Endothelial cell of umbilical vein (primary cell): ENCODE data around the gene CGA. TPM values are rescaled to one million over a fixed set of nuclear protein-coding genes. Genes with fewer than 3 reads are reported as not detected.

Source experiments
- BruUV-seq: library from RNA; stranded (reverse); fragments of 400-500 nt; replicated peaks from 2 replicates; lab custom pipeline; 2021; lab: Mats Ljungman, UMichigan
- CTCF ChIA-PET: fragments of 300-600, 350-600 bp; sonication (Branson Sonifier 250); formaldehyde crosslinking; loops from one replicate; lab custom pipeline; 2021; ENCODE audit warnings: antibody characterized with exemption, inconsistent platforms; lab: Charles Lee
- POLR2A ChIA-PET: fragments of 300-600, 350-600 bp; sonication (Branson Sonifier 250); formaldehyde crosslinking; loops from one replicate; lab custom pipeline; 2021; ENCODE audit warnings: antibody characterized with exemption, inconsistent platforms; lab: Charles Lee
- DNase-seq: peaks from one replicate; pipeline ENCODE4 v3.0.0-alpha.2; 2011; ENCODE audit warnings: low read depth, low spot score
- FAIRE-seq: peaks from 2 replicates; lab custom pipeline; 2011; peaks lifted over from hg19 to GRCh38; lab: Jason Lieb, UNC
- H2AFZ ChIP-seq: 2 replicates; pipeline ENCODE4 v1.6.0; 2012; ENCODE audit warnings: low read depth, low read length, control low read depth, inconsistent platforms
- H3K27ac ChIP-seq: 2 replicates; pipeline ENCODE4 v1.5.1; 2011; ENCODE audit warnings: low read depth, mild to moderate bottlenecking, control low read depth, low read length, moderate library complexity; ENCODE audit not compliant: insufficient read depth
- H3K27me3 ChIP-seq, 2 experiments: 2 replicates each; pipeline versions ENCODE4 v1.6.0 to v1.6.1; 2011; ENCODE audit warnings: low read length in 2 of 2, mixed read lengths in 1 of 2; ENCODE audit not compliant: control insufficient read depth in 2 of 2, insufficient read depth in 2 of 2
- H3K36me3 ChIP-seq, 2 experiments: 2 replicates in 1 of 2; 3 replicates in 1 of 2; pipeline ENCODE4 v1.5.1; 2011; ENCODE audit warnings: low read length in 2 of 2, mild to moderate bottlenecking in 1 of 2, moderate library complexity in 1 of 2; ENCODE audit not compliant: control insufficient read depth in 2 of 2, insufficient read depth in 2 of 2; ENCODE audit errors: extremely low read depth in 1 of 2
- H3K4me1 ChIP-seq: 3 replicates; pipeline ENCODE4 v1.5.1; 2011; ENCODE audit warnings: mild to moderate bottlenecking, low read length; ENCODE audit not compliant: control insufficient read depth, insufficient read depth; ENCODE audit errors: extremely low read depth
- H3K4me2 ChIP-seq: 2 replicates; pipeline ENCODE4 v1.6.1; 2011; ENCODE audit warnings: low read length, control low read depth, mixed read lengths; ENCODE audit not compliant: insufficient read depth
- H3K4me3 ChIP-seq, 3 experiments: fragments of 200-600 bp in 1 of 3; sonication (generic), shearing (Covaris generic) in 1 of 3; replicated peaks in 1 of 3; 2 replicates each; pipeline ENCODE4 v1.5.1; 2011 to 2016; ENCODE audit warnings: control low read depth in 3 of 3, low read length in 3 of 3, mild to moderate bottlenecking in 2 of 3, inconsistent platforms in 1 of 3, low read depth in 1 of 3, moderate library complexity in 1 of 3; ENCODE audit not compliant: insufficient read depth in 1 of 3
- H3K79me2 ChIP-seq: 2 replicates; pipeline ENCODE4 v1.6.0; 2012; ENCODE audit warnings: low read length, inconsistent platforms; ENCODE audit not compliant: control insufficient read depth, insufficient read depth
- H3K9ac ChIP-seq: replicated peaks from 2 replicates; pipeline ENCODE3; 2011; ENCODE audit warnings: low read length, control low read depth; ENCODE audit not compliant: insufficient read depth; ENCODE audit errors: extremely low read depth
- H3K9me1 ChIP-seq: replicated peaks from 3 replicates; pipeline ENCODE4 v1.6.0; 2011; ENCODE audit warnings: mild to moderate bottlenecking, low read length; ENCODE audit not compliant: control insufficient read depth, insufficient read depth; ENCODE audit errors: extremely low read depth
- H3K9me3 ChIP-seq: replicated peaks from 2 replicates; pipeline ENCODE4 v1.5.1; 2012; ENCODE audit warnings: low read length, inconsistent platforms; ENCODE audit not compliant: control insufficient read depth, insufficient read depth
- H4K20me1 ChIP-seq: replicated peaks from 2 replicates; pipeline ENCODE3; 2011; ENCODE audit warnings: mild to moderate bottlenecking, low read length; ENCODE audit not compliant: control insufficient read depth, insufficient read depth; ENCODE audit errors: extremely low read depth
- CTCF ChIP-seq, 2 donors: IDR thresholded peaks; 1 replicate in 1 of 2; 2 replicates in 1 of 2; pipeline ENCODE4 v1.5.1; 2011; ENCODE audit warnings: low read length in 2 of 2, mild to moderate bottlenecking in 2 of 2, moderate library complexity in 2 of 2, control low read depth in 1 of 2, inconsistent platforms in 1 of 2, low read depth in 1 of 2; ENCODE audit not compliant: insufficient read depth in 1 of 2; ENCODE audit errors: extremely low read depth in 1 of 2
- EZH2 ChIP-seq: IDR thresholded peaks from 2 replicates; pipeline ENCODE4 v1.6.1; 2012; ENCODE audit warnings: borderline replicate concordance, low read depth, mild to moderate bottlenecking, moderate library complexity, low read length, inconsistent platforms; ENCODE audit not compliant: severe bottlenecking
- FOS ChIP-seq: IDR thresholded peaks from 2 replicates; pipeline ENCODE4 v1.6.1; 2011; ENCODE audit warnings: mild to moderate bottlenecking, low read length, moderate library complexity, borderline replicate concordance; ENCODE audit not compliant: insufficient read depth
- GATA2 ChIP-seq: IDR thresholded peaks from 2 replicates; pipeline ENCODE4 v1.7.0; 2011; ENCODE audit warnings: low read depth, mild to moderate bottlenecking, moderate library complexity, mixed read lengths, low read length; ENCODE audit not compliant: insufficient read length, insufficient read depth
- JUN ChIP-seq: IDR thresholded peaks from 2 replicates; pipeline ENCODE4 v1.6.1; 2011; ENCODE audit warnings: borderline replicate concordance, low read depth; ENCODE audit not compliant: insufficient read length, insufficient read depth
- MAX ChIP-seq: IDR thresholded peaks from 2 replicates; pipeline ENCODE4 v1.6.1; 2011; ENCODE audit not compliant: insufficient read depth, insufficient read length
- MYC ChIP-seq: IDR thresholded peaks from one replicate; pipeline ENCODE4 v1.6.1; 2011; ENCODE audit warnings: mild to moderate bottlenecking, low read depth, low read length
- POLR2A ChIP-seq: IDR thresholded peaks from 2 replicates; pipeline ENCODE4 v1.6.1; 2012; ENCODE audit warnings: low read depth, mild to moderate bottlenecking, control low read depth, low read length
- POLR2AphosphoS5 ChIP-seq: IDR thresholded peaks from 2 replicates; pipeline ENCODE4 v1.6.1; 2012; ENCODE audit warnings: low read depth, mild to moderate bottlenecking, control low read depth, low read length, moderate library complexity; ENCODE audit not compliant: insufficient read depth
- dilution Hi-C: fragments of 300-500 bp; cut with MboI; formaldehyde crosslinking; loops from one replicate; pipeline ENCODE4 v1.15.0; 2019; ENCODE audit warnings: low sequenced_read_pairs; ENCODE audit not compliant: extremely low pct_ligation_motif_present
- intact Hi-C: fragments of 100-400 bp; cut with micrococcal nuclease; formaldehyde crosslinking; loops from one replicate; pipeline ENCODE4 v1.10.0; 2022
- polyA plus RNA-seq, 4 experiments: library from polyadenylated mRNA; depleted of rRNA in 3 of 4; stranded (reverse) in 3 of 4; unstranded in 1 of 4; fragments of >200 nt; gene quantifications; 2 replicates each; pipeline versions ENCODE4 v1.2.1 to v1.2.3, GENCODE V29; 2011 to 2012; ENCODE audit warnings: missing spikeins in 1 of 4
- total RNA-seq: library from RNA; stranded (reverse); gene quantifications from 2 replicates; pipeline ENCODE4 v1.2.3, GENCODE V29; 2021

CGA gene
- total and polyA plus RNA-seq, 2 donors (not counting 3 experiments of a cell fraction or from before 2014, with no cell fraction given), result 0.10 TPM; not detected in 1

- intact Hi-C loops, result loop anchor here (1.0 to 10.0 kb wide), 8 partner anchors 73 to 1804 kb away; partner anchors contain the start of gene SLC35A1
- no peak overlapping the region for H3K9ac ChIP-seq
- dilution Hi-C loops, result no loop called here
- ChIA-PET POLR2A (interaction anchor here (0.7 kb wide), 2 partner anchors 16 to 1817 kb away, joined by 3 to 4 read pairs; no protein-coding TSS in a partner anchor), CTCF (interaction anchor here (0.6 to 6.8 kb wide), 24 partner anchors 12 to 1916 kb away, joined by 3 to 100 read pairs (median 5); no protein-coding TSS in a partner anchor)
- H3K27me3 ChIP-seq, result peaks cover 13 to 16% of the 10 kb centered on the region in 2 experiments
- no peaks in the 10 kb centered on the region for H3K36me3 ChIP-seq
- H3K4me1 ChIP-seq, result no peaks in the 10 kb centered on the region
- H3K9me1 ChIP-seq, result no peaks in the 10 kb centered on the region
- H2AFZ ChIP-seq, result no peak overlapping the region
- no peaks in the 10 kb centered on the region for H3K79me2 ChIP-seq
- H4K20me1 ChIP-seq, result no peaks in the 10 kb centered on the region
- H3K27ac ChIP-seq, result no peak overlapping the region
- H3K4me2 ChIP-seq, result no peak overlapping the region
- H3K4me3 ChIP-seq, result no peak overlapping the region
- H3K9me3 ChIP-seq, result no peaks in the 10 kb centered on the region
- no TSS peak for BruUV-seq
- DNase-seq (peak; percentile 70), FAIRE-seq (peak; percentile 40)
- TF ChIP-seq CTCF (IDR thresholded peaks at IDR 0.05; ENCODE audit: extremely low read depth in 1 of 2, insufficient read depth in 1 of 2, low read depth in 1 of 2, low read length in 2 of 2) (peak; percentile 30 to 35), JUN (no peak)
Measured at GRCh38 chr6:87066449-87067333, 28.2 kb downstream of the CGA start.

GRCh38 chr6:87065117-87065516 lies 29.8 kb downstream of the CGA start:
- H4K20me1 ChIP-seq, result no peaks in the 10 kb centered on the region
- BruUV-seq, result no TSS peak
- H3K79me2 ChIP-seq, result no peaks in the 10 kb centered on the region
- no peak overlapping the region for H3K27ac ChIP-seq
- peaks cover 9 to 11% of the 10 kb centered on the region in 2 experiments for H3K27me3 ChIP-seq
- H3K4me1 ChIP-seq, result no peaks in the 10 kb centered on the region
- POLR2A ChIA-PET, result no interaction called here
- no peaks in the 10 kb centered on the region for H3K9me1 ChIP-seq
- dilution Hi-C loops, result no loop called here
- CTCF ChIA-PET, result interaction anchor here (6.8 kb wide), 1 partner anchor 14 kb away, joined by 100 read pairs; no protein-coding TSS in a partner anchor
- TF ChIP-seq JUN (no peak), CTCF (IDR thresholded peaks at IDR 0.05; ENCODE audit: extremely low read depth in 1 of 2, insufficient read depth in 1 of 2, low read depth in 1 of 2, low read length in 2 of 2) (no peak), POLR2AphosphoS5 (no peak), GATA2 (no peak), MAX (no peak), POLR2A (no peak), MYC (no peak), FOS (no peak), EZH2 (no peak)
- intact Hi-C loops, result loop anchor here (5.0 to 10.0 kb wide), 5 partner anchors 172 to 1427 kb away; partner anchors contain the start of gene SLC35A1
- no peaks in the 10 kb centered on the region for H3K9me3 ChIP-seq
- H2AFZ ChIP-seq, result no peak overlapping the region
- H3K4me2 ChIP-seq, result no peak overlapping the region
- H3K4me3 ChIP-seq, result no peak overlapping the region
- H3K36me3 ChIP-seq, result no peaks in the 10 kb centered on the region
- no peak for FAIRE-seq
- H3K9ac ChIP-seq, result no peak overlapping the region
- no peak for DNase-seq
